Heart left ventricle (tissue), 16 donors: ENCODE measurements around the gene CELF4. TPM values are rescaled to one million over a fixed set of nuclear protein-coding genes. Genes with fewer than 3 reads are reported as not detected.

Experiments used
- ATAC-seq, 4 donors: fragments of 200-7000 bp; cut with Tn5 transposase; one replicate each; pipeline ENCODE4 v1.9.1; 2020 to 2022; ENCODE audit warnings: moderate library complexity in 4 of 4, mild to moderate bottlenecking in 3 of 4, moderate number of reproducible peaks in 1 of 4
- DNase-seq, 5 donors: peaks; one replicate each; pipeline ENCODE4 v3.0.0-alpha.2; 2020
- H3K27ac ChIP-seq, 12 donors: fragments of 200-600 bp; sonication (generic) in 4 of 12; one replicate each; pipeline versions ENCODE4 v1.5.0 to v1.8.0; 2016 to 2022; ENCODE audit warnings: mild to moderate bottlenecking in 2 of 12
- H3K27me3 ChIP-seq, 9 donors: fragments of 200-600 bp; sonication (generic) in 2 of 9; one replicate each; pipeline versions ENCODE4 v1.5.1 to v1.8.0; 2016 to 2022; ENCODE audit warnings: mild to moderate bottlenecking in 3 of 9
- H3K36me3 ChIP-seq, 9 donors: fragments of 200-600 bp; sonication (generic) in 2 of 9; one replicate each; pipeline versions ENCODE4 v1.5.0 to v1.8.0; 2018 to 2022; ENCODE audit warnings: mild to moderate bottlenecking in 2 of 9
- H3K4me1 ChIP-seq, 12 donors: fragments of 200-600 bp; sonication (generic) in 4 of 12; one replicate each; pipeline versions ENCODE4 v1.5.0 to v1.8.0; 2016 to 2022; ENCODE audit warnings: mild to moderate bottlenecking in 3 of 12
- H3K4me3 ChIP-seq, 12 donors: fragments of 200-600 bp; sonication (generic) in 4 of 12; one replicate each; pipeline versions ENCODE4 v1.5.0 to v1.8.0; 2017 to 2022; ENCODE audit warnings: mild to moderate bottlenecking in 9 of 12, moderate library complexity in 4 of 12
- H3K9me3 ChIP-seq, 12 donors: fragments of 200-600 bp; sonication (generic) in 4 of 12; one replicate each; pipeline versions ENCODE4 v1.5.0 to v1.8.0; 2016 to 2022; ENCODE audit warnings: mild to moderate bottlenecking in 1 of 12
- POLR2A ChIP-seq, 2 donors: fragments of 450-650 bp; IDR thresholded peaks; one replicate each; pipeline ENCODE4 v1.6.1; 2017; ENCODE audit warnings: antibody characterized with exemption in 2 of 2, mild to moderate bottlenecking in 2 of 2, moderate library complexity in 2 of 2
- WGBS, 4 donors: extraction: QIAGEN DNeasy Blood & Tissue Kit in 2 of 4; methylation state at CpG; one replicate each; pipeline versions ENCODE4 v1.1.5 to v1.1.7; 2013 to 2018; 5-methylcytosine and 5-hydroxymethylcytosine counted together
- intact Hi-C, 10 donors: fragments of 100-400 bp; cut with DNase I; formaldehyde crosslinking; loops; one replicate each; pipeline versions ENCODE4 v1.11.1 to v1.14.2; 2022
- polyA plus RNA-seq, 2 donors: library from polyadenylated mRNA; stranded (reverse); fragments of 200-250 nt; gene quantifications; one replicate each; pipeline ENCODE4 v1.2.3, GENCODE V29; 2013
- total RNA-seq, 9 donors: library from RNA; depleted of rRNA in 2 of 9; stranded (reverse); fragments of >200 nt in 2 of 9; fragmentation: NEBNext Ultra II Directional in 3 of 9; extraction: Animal tissue kit (Norgen Biotek cat#: 25700) in 3 of 9; gene quantifications; one replicate each; pipeline versions ENCODE4 v1.1.0 to v1.2.4, GENCODE V29; 2016 to 2023
- TF ChIP-seq, protein P1 (sequence below), 12 donors: fragments of 200-600 bp; sonication (generic) in 4 of 12; IDR thresholded peaks; one replicate each; pipeline versions ENCODE4 v1.5.0 to v1.8.0; 2018 to 2022; ENCODE audit warnings: antibody characterized with exemption in 12 of 12, mild to moderate bottlenecking in 5 of 12
- donor health status: ischemic (EF 13 %, LVEDD 7.1; RV severe dilation, severe dysfunction).
- donor health status: healthy with polysubstance abuse.
- donor health status: DM: no; HTN: yes; CAD: no.
- donor health status: DM: no; HTN: no; CAD: no.
- donor health status: ischemic (EF 25% LVEDD 6.9; RV normal size, moderate dysfunction).
- donor health status: ischemic (EF 25% LVEDD 5.7; RV mildly dilated, moderate dysfunction).
- donor health status: healthy.
- donor health status: DM: yes; HTN: yes; CAD: no.
- donor health status: ischemic (EF 35%, LVEDD 5.7; RV mildly dilated, moderate dysfunction).
- donor health status: nonischemic (EF 11% LVEDD 7.7; RV severe dilation, severe dysfunction).
- donor health status: DM: yes; HTN: yes; CAD: no.
- donor health status: PGD.
- donor health status: ischemic (EF 29% LVEDD 5.4; RV normal size, mild dysfunction).
- donor health status: nonischemic (EF 23%, LVEDD 6.1; RV moderate dilation, normal function).

CELF4 gene
- total and polyA plus RNA-seq, 11 donors = 0.11 to 0.67 (median 0.40) TPM; not detected in 3

DNA sequence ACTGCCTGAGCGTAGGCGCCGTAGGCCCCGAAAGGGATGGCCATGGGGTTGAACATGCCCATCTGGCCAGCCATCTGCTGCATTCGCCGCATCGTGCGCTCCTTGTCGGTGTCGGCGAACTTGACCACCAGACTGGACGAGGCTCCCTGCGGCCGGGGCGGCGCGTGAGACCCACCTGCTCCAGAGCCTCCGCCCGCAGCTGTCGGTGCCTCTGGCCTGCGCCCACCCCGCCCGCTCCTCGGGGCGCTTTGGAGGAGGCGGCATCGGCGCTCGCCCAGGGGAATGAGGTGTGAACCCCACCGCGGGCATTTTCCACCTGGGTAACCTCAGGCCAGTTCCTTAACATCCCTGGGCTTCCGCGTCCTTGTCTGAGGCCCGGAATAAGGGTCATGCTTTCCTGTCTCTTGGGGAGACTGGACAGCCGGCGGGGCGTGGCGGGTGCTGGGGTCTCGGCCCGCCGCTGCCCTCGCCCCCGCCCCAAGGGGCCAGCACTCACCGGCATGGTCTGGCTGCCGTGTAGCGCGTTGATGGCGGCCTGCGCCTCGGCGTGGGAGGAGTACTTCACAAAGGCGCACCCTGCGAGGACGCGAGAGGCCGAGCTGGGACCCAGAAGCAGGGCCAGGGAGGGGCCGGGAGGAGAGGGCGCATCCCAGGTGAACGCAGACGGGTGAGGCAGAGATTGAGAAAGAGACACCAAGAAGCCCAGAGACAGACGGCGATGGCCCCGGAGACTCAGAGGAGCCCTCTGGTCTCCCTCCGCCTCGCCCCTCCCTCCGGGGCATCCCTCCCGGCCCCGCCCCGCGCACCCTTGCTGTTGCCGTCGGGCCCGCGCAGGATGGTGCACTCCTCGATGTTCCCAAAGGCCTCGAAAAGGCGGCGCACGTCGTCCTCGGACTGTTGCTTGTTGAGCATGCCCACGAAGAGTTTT, 291.0 kb downstream of the CELF4 start:
- H3K4me3 ChIP-seq = no peak overlapping the region
- TF ChIP-seq, protein P1, sequence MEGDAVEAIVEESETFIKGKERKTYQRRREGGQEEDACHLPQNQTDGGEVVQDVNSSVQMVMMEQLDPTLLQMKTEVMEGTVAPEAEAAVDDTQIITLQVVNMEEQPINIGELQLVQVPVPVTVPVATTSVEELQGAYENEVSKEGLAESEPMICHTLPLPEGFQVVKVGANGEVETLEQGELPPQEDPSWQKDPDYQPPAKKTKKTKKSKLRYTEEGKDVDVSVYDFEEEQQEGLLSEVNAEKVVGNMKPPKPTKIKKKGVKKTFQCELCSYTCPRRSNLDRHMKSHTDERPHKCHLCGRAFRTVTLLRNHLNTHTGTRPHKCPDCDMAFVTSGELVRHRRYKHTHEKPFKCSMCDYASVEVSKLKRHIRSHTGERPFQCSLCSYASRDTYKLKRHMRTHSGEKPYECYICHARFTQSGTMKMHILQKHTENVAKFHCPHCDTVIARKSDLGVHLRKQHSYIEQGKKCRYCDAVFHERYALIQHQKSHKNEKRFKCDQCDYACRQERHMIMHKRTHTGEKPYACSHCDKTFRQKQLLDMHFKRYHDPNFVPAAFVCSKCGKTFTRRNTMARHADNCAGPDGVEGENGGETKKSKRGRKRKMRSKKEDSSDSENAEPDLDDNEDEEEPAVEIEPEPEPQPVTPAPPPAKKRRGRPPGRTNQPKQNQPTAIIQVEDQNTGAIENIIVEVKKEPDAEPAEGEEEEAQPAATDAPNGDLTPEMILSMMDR (IDR thresholded peaks at IDR 0.05) = no peak
- no peak for TF ChIP-seq POLR2A (IDR thresholded peaks at IDR 0.05)
- DNase-seq (no peak), ATAC-seq (no peak)
- no peaks in the 10 kb centered on the region for H3K9me3 ChIP-seq
- 9 to 21% (median 14%) methylated on average over 50 to 82 of the region's 82 CpGs for WGBS, 4 donors
- intact Hi-C loops = no loop called here
- no peaks in the 10 kb centered on the region for H3K36me3 ChIP-seq
- peaks cover 0 to 6% (median 0%) of the 10 kb centered on the region in 12 donors for H3K4me1 ChIP-seq
- peaks cover 0 to 64% (median 23%) of the 10 kb centered on the region in 9 donors for H3K27me3 ChIP-seq
- H3K27ac ChIP-seq = no peak overlapping the region

DNA sequence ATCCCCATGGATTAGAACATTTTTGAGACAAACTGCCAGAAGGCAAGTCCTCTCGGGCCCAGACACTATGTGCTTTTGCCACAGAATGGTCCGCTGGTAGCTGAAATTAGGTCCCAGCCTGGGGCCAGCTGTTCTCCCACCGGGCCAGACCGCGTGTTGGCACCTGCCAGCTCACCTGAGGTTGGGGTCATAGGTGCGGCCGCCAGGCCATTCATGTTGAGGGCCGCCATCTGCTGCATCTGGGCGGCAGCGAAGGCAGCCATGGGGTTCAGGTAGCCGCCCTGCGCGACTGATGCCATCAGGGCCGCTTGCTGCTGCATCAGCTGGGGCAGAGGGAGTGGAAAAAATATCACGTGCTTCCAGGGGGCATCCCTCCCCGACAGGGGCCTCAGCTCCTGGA, 292.8 kb downstream of the CELF4 start:
- Histone ChIP-seq H3K27ac (no peak overlapping the region), H3K27me3 (peaks cover 0 to 54% (median 23%) of the 10 kb centered on the region in 9 donors), H3K36me3 (no peaks in the 10 kb centered on the region), H3K9me3 (no peaks in the 10 kb centered on the region), H3K4me3 (no peak overlapping the region), H3K4me1 (peaks cover 0 to 6% (median 0%) of the 10 kb centered on the region in 12 donors)
- TF ChIP-seq POLR2A (IDR thresholded peaks at IDR 0.05) = no peak
- TF ChIP-seq, protein P1 (IDR thresholded peaks at IDR 0.05) = no peak
- DNase-seq (no peak), ATAC-seq (no peak)
- 79 to 83% (median 82%) methylated on average over 9 to 16 of the region's 16 CpGs for WGBS, 4 donors
- intact Hi-C loops = no loop called here

DNA sequence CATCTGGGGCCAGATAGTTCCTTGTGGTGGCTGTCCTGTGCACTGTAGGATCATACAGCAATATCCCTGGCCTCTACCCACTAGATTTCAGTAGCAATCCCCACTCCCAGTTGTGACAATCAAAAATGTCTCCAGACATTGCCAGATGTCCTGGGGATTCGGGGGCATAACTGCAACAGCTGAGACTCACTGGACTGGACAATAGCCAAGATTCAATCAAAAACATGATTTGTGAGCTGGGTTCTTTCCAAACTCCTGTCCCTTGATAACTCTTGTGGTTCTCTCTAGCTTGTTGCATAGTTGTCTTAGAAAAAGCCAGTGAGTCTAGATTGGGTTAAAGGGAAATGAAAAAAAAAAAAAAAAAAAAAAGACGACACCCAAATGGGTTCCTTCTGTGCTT, 293.4 kb downstream of the CELF4 start:
- peaks cover 0 to 6% (median 0%) of the 10 kb centered on the region in 12 donors for H3K4me1 ChIP-seq
- H3K36me3 ChIP-seq = no peaks in the 10 kb centered on the region
- H3K27ac ChIP-seq = no peak overlapping the region
- ATAC-seq (no peak), DNase-seq (no peak)
- 50 to 67% (median 60%) methylated on average over 2 of the region's 2 CpGs for WGBS, 4 donors
- TF ChIP-seq POLR2A (IDR thresholded peaks at IDR 0.05) = no peak
- TF ChIP-seq, protein P1 (IDR thresholded peaks at IDR 0.05) = no peak
- H3K9me3 ChIP-seq = no peaks in the 10 kb centered on the region
- H3K27me3 ChIP-seq = peaks cover 0 to 51% (median 23%) of the 10 kb centered on the region in 9 donors
- no peak overlapping the region for H3K4me3 ChIP-seq
- intact Hi-C loops = no loop called here

DNA sequence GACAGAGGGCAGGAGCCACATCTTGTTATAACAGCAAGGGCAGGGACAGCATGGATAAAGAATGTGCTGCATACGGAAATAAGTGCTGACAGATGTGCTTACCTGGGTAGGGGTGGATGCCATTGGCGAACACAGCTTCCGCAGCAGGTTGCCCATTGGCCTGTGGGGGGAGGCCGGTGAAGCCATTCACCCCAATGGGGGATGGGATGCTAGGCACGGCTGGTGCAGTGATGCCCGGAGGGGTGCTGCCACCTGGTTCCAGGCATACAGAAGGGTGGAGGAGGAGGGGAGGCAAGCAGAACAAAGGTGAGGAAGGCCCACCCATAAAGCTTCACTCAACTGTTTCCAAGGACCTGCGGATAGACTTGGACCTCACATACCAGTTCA, 294.9 kb downstream of the CELF4 start:
- TF ChIP-seq, protein P1 (IDR thresholded peaks at IDR 0.05) = no peak
- TF ChIP-seq POLR2A (IDR thresholded peaks at IDR 0.05) = no peak
- H3K27me3 ChIP-seq = peaks cover 0 to 45% (median 20%) of the 10 kb centered on the region in 9 donors
- H3K36me3 ChIP-seq = no peaks in the 10 kb centered on the region
- no peaks in the 10 kb centered on the region for H3K9me3 ChIP-seq
- peaks cover 0 to 6% (median 0%) of the 10 kb centered on the region in 12 donors for H3K4me1 ChIP-seq
- intact Hi-C loops = no loop called here
- no peak overlapping the region for H3K4me3 ChIP-seq
- ATAC-seq = no peak
- DNase-seq = peak in 1 of 5 donors; percentile 35
- 73 to 85% (median 83%) methylated on average over 7 of the region's 7 CpGs for WGBS, 4 donors
- no peak overlapping the region for H3K27ac ChIP-seq
